Measurements from ENCODE around the gene MCHR1. TPM values are rescaled to one million over a fixed set of nuclear protein-coding genes. Genes with fewer than 3 reads are reported as not detected.

MCHR1 gene
- total and polyA plus RNA-seq, 2 experiments from 2014 or later, result 0.91 to 2.4 TPM

DNA sequence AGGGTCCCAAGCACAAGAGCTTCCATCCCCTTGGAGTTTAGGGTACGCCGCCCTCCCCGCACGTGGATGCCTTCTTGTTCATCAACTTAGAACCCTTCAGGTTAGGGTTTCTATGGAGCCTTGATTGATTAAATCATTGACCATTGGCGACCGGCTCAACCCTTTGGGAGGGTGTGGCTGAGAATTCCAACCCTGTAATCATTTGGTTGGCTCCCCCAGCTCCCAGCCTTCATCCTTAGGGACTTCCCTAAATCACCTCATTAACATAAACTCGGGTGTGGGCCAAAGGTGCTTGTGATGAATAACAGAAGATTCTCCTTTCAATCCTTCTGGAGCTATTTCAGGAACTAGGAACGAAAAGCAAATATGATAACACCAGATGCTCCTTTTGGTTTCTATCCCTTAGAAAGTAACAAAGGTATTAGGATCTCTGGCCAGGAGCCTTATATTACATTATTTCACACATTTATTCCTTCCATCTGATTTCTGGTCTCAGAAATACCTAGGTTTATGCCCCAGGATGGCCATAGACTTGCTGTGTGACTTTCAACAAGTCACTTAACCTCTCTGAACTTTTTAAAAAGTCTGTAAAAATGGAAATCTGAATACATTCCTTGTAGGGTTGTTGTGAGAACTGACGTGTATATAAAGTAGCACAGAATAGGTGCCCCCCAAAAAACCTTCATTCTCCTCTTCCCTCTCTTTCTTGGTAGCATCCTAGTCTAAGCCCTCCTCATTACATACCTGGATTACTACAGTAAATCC lies 26.8 kb downstream of the MCHR1 start:
- peaks cover 4% of the 10 kb centered on the region; the same call in 1 of the 2 replicates for H3K9me2 ChIP-seq (ENCODE audit: insufficient read depth)
- no peak overlapping the region for H2AFZ ChIP-seq
- no peaks in the 10 kb centered on the region for H3K27me3 ChIP-seq (ENCODE audit: insufficient read depth)
- Mint-ChIP-seq H3K27me3 (ENCODE audit: insufficient read depth, low read depth, poor library complexity) (peaks cover 16% of the 10 kb centered on the region), H3K36me3 (ENCODE audit: low read depth) (peaks cover 7% of the 10 kb centered on the region), H3K4me3 (no peak overlapping the region), H3K9me3 (peaks cover 14% of the 10 kb centered on the region), H3K4me1 (peaks cover 11% of the 10 kb centered on the region), H3K27ac (no peak overlapping the region)
- H3K36me3 ChIP-seq (ENCODE audit: insufficient read depth), result no peaks in the 10 kb centered on the region; the same call in 1 of the 2 replicates
- H3K27ac ChIP-seq (ENCODE audit: low read depth), result no peak overlapping the region
- TF ChIP-seq, protein P1, sequence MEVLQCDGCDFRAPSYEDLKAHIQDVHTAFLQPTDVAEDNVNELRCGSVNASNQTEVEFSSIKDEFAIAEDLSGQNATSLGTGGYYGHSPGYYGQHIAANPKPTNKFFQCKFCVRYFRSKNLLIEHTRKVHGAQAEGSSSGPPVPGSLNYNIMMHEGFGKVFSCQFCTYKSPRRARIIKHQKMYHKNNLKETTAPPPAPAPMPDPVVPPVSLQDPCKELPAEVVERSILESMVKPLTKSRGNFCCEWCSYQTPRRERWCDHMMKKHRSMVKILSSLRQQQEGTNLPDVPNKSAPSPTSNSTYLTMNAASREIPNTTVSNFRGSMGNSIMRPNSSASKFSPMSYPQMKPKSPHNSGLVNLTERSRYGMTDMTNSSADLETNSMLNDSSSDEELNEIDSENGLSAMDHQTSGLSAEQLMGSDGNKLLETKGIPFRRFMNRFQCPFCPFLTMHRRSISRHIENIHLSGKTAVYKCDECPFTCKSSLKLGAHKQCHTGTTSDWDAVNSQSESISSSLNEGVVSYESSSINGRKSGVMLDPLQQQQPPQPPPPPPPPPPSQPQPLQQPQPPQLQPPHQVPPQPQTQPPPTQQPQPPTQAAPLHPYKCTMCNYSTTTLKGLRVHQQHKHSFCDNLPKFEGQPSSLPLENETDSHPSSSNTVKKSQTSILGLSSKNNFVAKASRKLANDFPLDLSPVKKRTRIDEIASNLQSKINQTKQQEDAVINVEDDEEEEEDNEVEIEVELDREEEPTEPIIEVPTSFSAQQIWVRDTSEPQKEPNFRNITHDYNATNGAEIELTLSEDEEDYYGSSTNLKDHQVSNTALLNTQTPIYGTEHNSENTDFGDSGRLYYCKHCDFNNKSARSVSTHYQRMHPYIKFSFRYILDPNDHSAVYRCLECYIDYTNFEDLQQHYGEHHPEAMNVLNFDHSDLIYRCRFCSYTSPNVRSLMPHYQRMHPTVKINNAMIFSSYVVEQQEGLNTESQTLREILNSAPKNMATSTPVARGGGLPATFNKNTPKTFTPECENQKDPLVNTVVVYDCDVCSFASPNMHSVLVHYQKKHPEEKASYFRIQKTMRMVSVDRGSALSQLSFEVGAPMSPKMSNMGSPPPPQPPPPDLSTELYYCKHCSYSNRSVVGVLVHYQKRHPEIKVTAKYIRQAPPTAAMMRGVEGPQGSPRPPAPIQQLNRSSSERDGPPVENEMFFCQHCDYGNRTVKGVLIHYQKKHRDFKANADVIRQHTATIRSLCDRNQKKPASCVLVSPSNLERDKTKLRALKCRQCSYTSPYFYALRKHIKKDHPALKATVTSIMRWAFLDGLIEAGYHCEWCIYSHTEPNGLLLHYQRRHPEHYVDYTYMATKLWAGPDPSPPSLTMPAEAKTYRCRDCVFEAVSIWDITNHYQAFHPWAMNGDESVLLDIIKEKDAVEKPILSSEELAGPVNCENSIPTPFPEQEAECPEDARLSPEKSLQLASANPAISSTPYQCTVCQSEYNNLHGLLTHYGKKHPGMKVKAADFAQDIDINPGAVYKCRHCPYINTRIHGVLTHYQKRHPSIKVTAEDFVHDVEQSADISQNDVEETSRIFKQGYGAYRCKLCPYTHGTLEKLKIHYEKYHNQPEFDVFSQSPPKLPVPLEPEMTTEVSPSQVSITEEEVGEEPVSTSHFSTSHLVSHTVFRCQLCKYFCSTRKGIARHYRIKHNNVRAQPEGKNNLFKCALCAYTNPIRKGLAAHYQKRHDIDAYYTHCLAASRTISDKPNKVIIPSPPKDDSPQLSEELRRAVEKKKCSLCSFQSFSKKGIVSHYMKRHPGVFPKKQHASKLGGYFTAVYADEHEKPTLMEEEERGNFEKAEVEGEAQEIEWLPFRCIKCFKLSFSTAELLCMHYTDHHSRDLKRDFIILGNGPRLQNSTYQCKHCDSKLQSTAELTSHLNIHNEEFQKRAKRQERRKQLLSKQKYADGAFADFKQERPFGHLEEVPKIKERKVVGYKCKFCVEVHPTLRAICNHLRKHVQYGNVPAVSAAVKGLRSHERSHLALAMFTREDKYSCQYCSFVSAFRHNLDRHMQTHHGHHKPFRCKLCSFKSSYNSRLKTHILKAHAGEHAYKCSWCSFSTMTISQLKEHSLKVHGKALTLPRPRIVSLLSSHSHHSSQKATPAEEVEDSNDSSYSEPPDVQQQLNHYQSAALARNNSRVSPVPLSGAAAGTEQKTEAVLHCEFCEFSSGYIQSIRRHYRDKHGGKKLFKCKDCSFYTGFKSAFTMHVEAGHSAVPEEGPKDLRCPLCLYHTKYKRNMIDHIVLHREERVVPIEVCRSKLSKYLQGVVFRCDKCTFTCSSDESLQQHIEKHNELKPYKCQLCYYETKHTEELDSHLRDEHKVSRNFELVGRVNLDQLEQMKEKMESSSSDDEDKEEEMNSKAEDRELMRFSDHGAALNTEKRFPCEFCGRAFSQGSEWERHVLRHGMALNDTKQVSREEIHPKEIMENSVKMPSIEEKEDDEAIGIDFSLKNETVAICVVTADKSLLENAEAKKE (CRISPR knock-in tag; IDR thresholded peaks at IDR 0.05), result no peak
- TF ChIP-seq, protein P2, sequence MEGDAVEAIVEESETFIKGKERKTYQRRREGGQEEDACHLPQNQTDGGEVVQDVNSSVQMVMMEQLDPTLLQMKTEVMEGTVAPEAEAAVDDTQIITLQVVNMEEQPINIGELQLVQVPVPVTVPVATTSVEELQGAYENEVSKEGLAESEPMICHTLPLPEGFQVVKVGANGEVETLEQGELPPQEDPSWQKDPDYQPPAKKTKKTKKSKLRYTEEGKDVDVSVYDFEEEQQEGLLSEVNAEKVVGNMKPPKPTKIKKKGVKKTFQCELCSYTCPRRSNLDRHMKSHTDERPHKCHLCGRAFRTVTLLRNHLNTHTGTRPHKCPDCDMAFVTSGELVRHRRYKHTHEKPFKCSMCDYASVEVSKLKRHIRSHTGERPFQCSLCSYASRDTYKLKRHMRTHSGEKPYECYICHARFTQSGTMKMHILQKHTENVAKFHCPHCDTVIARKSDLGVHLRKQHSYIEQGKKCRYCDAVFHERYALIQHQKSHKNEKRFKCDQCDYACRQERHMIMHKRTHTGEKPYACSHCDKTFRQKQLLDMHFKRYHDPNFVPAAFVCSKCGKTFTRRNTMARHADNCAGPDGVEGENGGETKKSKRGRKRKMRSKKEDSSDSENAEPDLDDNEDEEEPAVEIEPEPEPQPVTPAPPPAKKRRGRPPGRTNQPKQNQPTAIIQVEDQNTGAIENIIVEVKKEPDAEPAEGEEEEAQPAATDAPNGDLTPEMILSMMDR (conservative IDR thresholded peaks at IDR 0.05; ENCODE audit: low read depth in 2 of 2), result no peak
- TF ChIP-seq, protein P3, sequence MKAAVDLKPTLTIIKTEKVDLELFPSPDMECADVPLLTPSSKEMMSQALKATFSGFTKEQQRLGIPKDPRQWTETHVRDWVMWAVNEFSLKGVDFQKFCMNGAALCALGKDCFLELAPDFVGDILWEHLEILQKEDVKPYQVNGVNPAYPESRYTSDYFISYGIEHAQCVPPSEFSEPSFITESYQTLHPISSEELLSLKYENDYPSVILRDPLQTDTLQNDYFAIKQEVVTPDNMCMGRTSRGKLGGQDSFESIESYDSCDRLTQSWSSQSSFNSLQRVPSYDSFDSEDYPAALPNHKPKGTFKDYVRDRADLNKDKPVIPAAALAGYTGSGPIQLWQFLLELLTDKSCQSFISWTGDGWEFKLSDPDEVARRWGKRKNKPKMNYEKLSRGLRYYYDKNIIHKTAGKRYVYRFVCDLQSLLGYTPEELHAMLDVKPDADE (IDR thresholded peaks at IDR 0.05), result no peak
- TF ChIP-seq STAT1 (IDR thresholded peaks at IDR 0.05; ENCODE audit: unreplicated experiment) (no peak), POLR2AphosphoS5 (IDR thresholded peaks at IDR 0.05; ENCODE audit: low read depth) (no peak), ZNF114 (CRISPR knock-in tag; IDR thresholded peaks at IDR 0.05) (no peak), NANOG (IDR thresholded peaks at IDR 0.05; ENCODE audit: borderline replicate concordance) (no peak), ZNF331 (CRISPR knock-in tag; IDR thresholded peaks at IDR 0.05; ENCODE audit: low read depth) (no peak), EZH2phosphoT487 (IDR thresholded peaks at IDR 0.05; ENCODE audit: unreplicated experiment) (no peak)
- no peak overlapping the region for H3K4me3 ChIP-seq
- no peaks in the 10 kb centered on the region for H3K79me2 ChIP-seq (replicated peaks; ENCODE audit: insufficient read depth)
- no peaks in the 10 kb centered on the region for H4K20me1 ChIP-seq (replicated peaks; ENCODE audit: insufficient read depth)
- 0 out of 2 replicates have a peak, but pooled peaks cover 3% of the 10 kb centered on the region for H3F3A ChIP-seq (replicated peaks; ENCODE audit: low read depth)
- peaks cover 11% of the 10 kb centered on the region for H3K4me1 ChIP-seq (ENCODE audit: insufficient read depth)
- peak; percentile 67 for DNase-seq (ENCODE audit: low spot score)
- H3K4me2 ChIP-seq, result no peak overlapping the region
- ATAC-seq, result peak; percentile 52

All from GM23338 (cell line).